ENCODE results near the gene TENT5C. TPM values are rescaled to one million over a fixed set of nuclear protein-coding genes. Genes with fewer than 3 reads are reported as not detected.
A peak's percentile ranks its signal among the peaks of the same experiment; 100 is the strongest.

TENT5C gene
- total and polyA plus RNA-seq, 2 of the 13 experiments (the other 11 are each of a cell fraction or from before 2014, with no cell fraction given) = 0.02 to 0.38 TPM

DNA sequence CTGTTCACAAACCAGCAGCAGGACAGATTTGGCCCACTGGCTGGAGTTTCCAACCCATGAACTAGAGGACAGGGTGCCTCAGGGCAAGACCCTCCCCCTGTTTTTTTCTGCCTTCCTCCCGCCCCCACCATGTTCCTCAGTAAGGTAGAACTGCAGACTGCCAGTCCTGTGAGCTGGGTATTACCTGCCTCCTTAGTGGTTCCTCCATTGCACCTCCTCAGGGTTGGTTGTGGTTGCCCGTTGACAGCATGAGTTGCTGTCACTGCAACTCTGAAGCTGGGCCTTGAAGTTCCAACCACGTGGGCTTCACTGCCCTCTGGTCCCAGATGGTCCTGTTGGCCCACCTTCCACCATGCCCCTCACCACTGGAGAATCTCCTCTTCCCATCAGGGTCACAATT, 28.8 kb downstream of the TENT5C start:
- H2AFZ ChIP-seq (ENCODE audit: low read length) = no peak overlapping the region
- intact Hi-C loops (cut with micrococcal nuclease; ENCODE audit: unreplicated experiment) (loop anchor here (10.0 kb wide), 1 partner anchor 60 kb away; no protein-coding TSS in a partner anchor), in situ Hi-C loops (cut with HindIII; ENCODE audit: extremely low pct_ligation_motif_present, low pct_unique_long_range_greater_than_20kb) (no loop called here)
- no peaks in the 10 kb centered on the region for H3K4me1 ChIP-seq (ENCODE audit: insufficient read depth, low read length)
- H3K9me3 ChIP-seq (ENCODE audit: low read length) = no peaks in the 10 kb centered on the region
- H3K36me3 ChIP-seq (replicated peaks in 1 of 2; ENCODE audit: control insufficient read depth in 1 of 2, insufficient read depth in 2 of 2, low read length in 2 of 2) = no peaks in the 10 kb centered on the region
- ATAC-seq (no peak), DNase-seq (ENCODE audit: low spot score) (no peak), FAIRE-seq (no peak)
- H3K27me3 ChIP-seq (ENCODE audit: control insufficient read depth in 1 of 2, insufficient read depth in 2 of 2, low read length in 2 of 2) = no peaks in the 10 kb centered on the region; a peak in 1 of 5 replicates
- no peak for TF ChIP-seq CAMTA2 (CRISPR knock-in tag; IDR thresholded peaks at IDR 0.05; ENCODE audit: borderline replicate concordance)
- no peak for TF ChIP-seq ZNF331 (CRISPR knock-in tag; IDR thresholded peaks at IDR 0.05)
- TF ChIP-seq ZFYVE20 (CRISPR knock-in tag; IDR thresholded peaks at IDR 0.05; ENCODE audit: borderline replicate concordance, low read depth) = no peak
- no peak for TF ChIP-seq ATRX (CRISPR knock-in tag; IDR thresholded peaks at IDR 0.05; ENCODE audit: borderline replicate concordance)
- no peak for TF ChIP-seq ZNF431 (CRISPR knock-in tag; IDR thresholded peaks at IDR 0.05; ENCODE audit: borderline replicate concordance, low read depth)
- no peak for TF ChIP-seq NR2F1 (CRISPR knock-in tag; IDR thresholded peaks at IDR 0.05)
- no TSS peak for BruUV-seq (replicated peaks)
- no peaks in the 10 kb centered on the region for H3K79me2 ChIP-seq (ENCODE audit: insufficient read depth, low read length)
- no peaks in the 10 kb centered on the region for H4K20me1 ChIP-seq (ENCODE audit: insufficient read depth, low read length)
- no peak overlapping the region for H3K27ac ChIP-seq (ENCODE audit: extremely low read length, insufficient read depth, low read length)
- WGBS (ENCODE audit: low lambda C conversion rate) = 42% methylated on average over 3 of the region's 3 CpGs
- no peak overlapping the region for H3K9ac ChIP-seq (ENCODE audit: insufficient read depth, low read depth, low read length)
- no peak overlapping the region for H3K4me3 ChIP-seq (replicated peaks in 1 of 3; ENCODE audit: insufficient read depth in 1 of 3, low read depth in 2 of 3, low read length in 3 of 3)
- ChIA-PET POLR2A (no interaction called here), CTCF (ENCODE audit: low intra/inter-chr PET ratio, low total read pairs) (no interaction called here)
- H3K4me2 ChIP-seq (ENCODE audit: low read depth, low read length) = no peak overlapping the region

GRCh38 chr1:117635805-117636204, 30.0 kb downstream of the TENT5C start:
- in situ Hi-C loops (cut with HindIII; ENCODE audit: extremely low pct_ligation_motif_present, low pct_unique_long_range_greater_than_20kb) (no loop called here), intact Hi-C loops (cut with micrococcal nuclease; ENCODE audit: unreplicated experiment) (loop anchor here (10.0 kb wide), 1 partner anchor 59 kb away; no protein-coding TSS in a partner anchor)
- peak; percentile 86 for ATAC-seq
- Histone ChIP-seq H3K27me3 (ENCODE audit: control insufficient read depth in 1 of 2, insufficient read depth in 2 of 2, low read length in 2 of 2) (no peaks in the 10 kb centered on the region; a peak in 1 of 5 replicates), H3K9me3 (ENCODE audit: low read length) (no peaks in the 10 kb centered on the region), H3K9ac (ENCODE audit: insufficient read depth, low read depth, low read length) (no peak overlapping the region), H2AFZ (ENCODE audit: low read length) (no peak overlapping the region), H3K4me2 (ENCODE audit: low read depth, low read length) (no peak overlapping the region), H3K4me1 (ENCODE audit: insufficient read depth, low read length) (no peaks in the 10 kb centered on the region), H3K27ac (ENCODE audit: extremely low read length, insufficient read depth, low read length) (no peak overlapping the region), H4K20me1 (ENCODE audit: insufficient read depth, low read length) (no peaks in the 10 kb centered on the region), H3K36me3 (replicated peaks in 1 of 2; ENCODE audit: control insufficient read depth in 1 of 2, insufficient read depth in 2 of 2, low read length in 2 of 2) (no peaks in the 10 kb centered on the region), H3K79me2 (ENCODE audit: insufficient read depth, low read length) (no peaks in the 10 kb centered on the region), H3K4me3 (replicated peaks in 1 of 3; ENCODE audit: insufficient read depth in 1 of 3, low read depth in 2 of 3, low read length in 3 of 3) (no peak overlapping the region)
- no peak for FAIRE-seq
- DNase-seq (ENCODE audit: low spot score) = peak; percentile 19
- ChIA-PET CTCF (ENCODE audit: low intra/inter-chr PET ratio, low total read pairs) (no interaction called here), POLR2A (no interaction called here)
- no TSS peak for BruUV-seq (replicated peaks)
- WGBS (ENCODE audit: low lambda C conversion rate) = 22% methylated on average over 3 of the region's 3 CpGs
- TF ChIP-seq HNF4A (CRISPR knock-in tag; IDR thresholded peaks at IDR 0.05) (peak; percentile 70), ZNF7 (CRISPR knock-in tag; IDR thresholded peaks at IDR 0.05) (peak; percentile 96), HNF4G (IDR thresholded peaks at IDR 0.05; ENCODE audit: borderline replicate concordance, low read depth, low read length) (peak; percentile 53), HNF4G (CRISPR knock-in tag; IDR thresholded peaks at IDR 0.05; ENCODE audit: borderline replicate concordance, low read depth) (no peak)
- TF ChIP-seq, protein P1, sequence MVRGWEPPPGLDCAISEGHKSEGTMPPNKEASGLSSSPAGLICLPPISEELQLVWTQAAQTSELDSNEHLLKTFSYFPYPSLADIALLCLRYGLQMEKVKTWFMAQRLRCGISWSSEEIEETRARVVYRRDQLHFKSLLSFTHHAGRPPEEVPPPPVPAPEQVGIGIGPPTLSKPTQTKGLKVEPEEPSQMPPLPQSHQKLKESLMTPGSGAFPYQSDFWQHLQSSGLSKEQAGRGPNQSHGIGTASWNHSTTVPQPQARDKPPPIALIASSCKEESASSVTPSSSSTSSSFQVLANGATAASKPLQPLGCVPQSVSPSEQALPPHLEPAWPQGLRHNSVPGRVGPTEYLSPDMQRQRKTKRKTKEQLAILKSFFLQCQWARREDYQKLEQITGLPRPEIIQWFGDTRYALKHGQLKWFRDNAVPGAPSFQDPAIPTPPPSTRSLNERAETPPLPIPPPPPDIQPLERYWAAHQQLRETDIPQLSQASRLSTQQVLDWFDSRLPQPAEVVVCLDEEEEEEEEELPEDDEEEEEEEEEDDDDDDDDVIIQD (CRISPR knock-in tag; IDR thresholded peaks at IDR 0.05; ENCODE audit: low read depth) = no peak

Data from HepG2 (cell line).